ENCODE results near the gene USP17L20.
"Not testable (repeated sequence)": the region's sequence is repeated elsewhere in the genome, so short reads cannot be mapped to it uniquely, and the experiment has no call there.

Gene USP17L20, protein sequence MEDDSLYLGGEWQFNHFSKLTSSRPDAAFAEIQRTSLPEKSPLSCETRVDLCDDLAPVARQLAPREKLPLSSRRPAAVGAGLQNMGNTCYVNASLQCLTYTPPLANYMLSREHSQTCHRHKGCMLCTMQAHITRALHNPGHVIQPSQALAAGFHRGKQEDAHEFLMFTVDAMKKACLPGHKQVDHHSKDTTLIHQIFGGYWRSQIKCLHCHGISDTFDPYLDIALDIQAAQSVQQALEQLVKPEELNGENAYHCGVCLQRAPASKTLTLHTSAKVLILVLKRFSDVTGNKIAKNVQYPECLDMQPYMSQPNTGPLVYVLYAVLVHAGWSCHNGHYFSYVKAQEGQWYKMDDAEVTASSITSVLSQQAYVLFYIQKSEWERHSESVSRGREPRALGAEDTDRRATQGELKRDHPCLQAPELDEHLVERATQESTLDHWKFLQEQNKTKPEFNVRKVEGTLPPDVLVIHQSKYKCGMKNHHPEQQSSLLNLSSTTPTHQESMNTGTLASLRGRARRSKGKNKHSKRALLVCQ

DNA sequence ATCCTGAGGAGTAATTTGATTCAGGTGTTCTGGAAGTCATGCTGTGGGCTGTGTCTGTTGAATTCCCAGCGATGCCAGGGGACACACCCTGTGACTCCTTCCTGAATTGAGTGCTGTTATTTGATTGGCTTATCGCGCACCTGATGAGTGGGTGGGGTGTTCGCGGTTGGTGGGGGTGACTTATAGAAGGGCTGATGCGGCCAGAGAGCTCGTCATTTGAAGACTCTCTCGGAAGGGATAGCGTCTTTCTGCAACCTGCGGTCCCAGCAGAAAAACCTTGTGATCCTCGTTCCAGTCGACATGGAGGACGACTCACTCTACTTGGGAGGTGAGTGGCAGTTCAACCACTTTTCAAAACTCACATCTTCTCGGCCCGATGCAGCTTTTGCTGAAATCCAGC, at the start of gene USP17L20:
Gene USP17L20, plus strand, starts transcription at position 301 of the 400 bp plus-strand sequence. Its CDS starts 0 bp downstream, at position 301.
- in situ Hi-C loops (cut with MboI; ENCODE audit: low sequenced_read_pairs): not testable (repeated sequence)

DNA sequence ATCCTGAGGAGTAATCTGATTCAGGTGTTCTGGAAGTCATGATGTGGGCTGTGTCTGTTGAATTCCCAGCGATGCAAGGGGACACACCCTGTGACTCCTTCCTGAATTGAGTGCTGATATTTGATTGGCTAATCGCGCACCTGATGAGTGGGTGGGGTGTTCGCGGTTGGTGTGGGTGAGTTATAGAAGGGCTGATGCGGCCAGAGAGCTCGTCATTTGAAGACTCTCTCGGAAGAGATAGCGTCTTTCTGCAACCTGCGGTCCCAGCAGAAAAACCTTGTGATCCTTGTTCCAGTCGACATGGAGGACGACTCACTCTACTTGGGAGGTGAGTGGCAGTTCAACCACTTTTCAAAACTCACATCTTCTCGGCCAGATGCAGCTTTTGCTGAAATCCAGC, 47.6 kb upstream of the USP17L20 start, which contains the start of gene USP17L10:
Gene USP17L10, plus strand, starts transcription at position 301 of the 400 bp plus-strand sequence. Its CDS starts 0 bp downstream, at position 301.
- in situ Hi-C loops (cut with MboI; ENCODE audit: low sequenced_read_pairs): not testable (repeated sequence)

DNA sequence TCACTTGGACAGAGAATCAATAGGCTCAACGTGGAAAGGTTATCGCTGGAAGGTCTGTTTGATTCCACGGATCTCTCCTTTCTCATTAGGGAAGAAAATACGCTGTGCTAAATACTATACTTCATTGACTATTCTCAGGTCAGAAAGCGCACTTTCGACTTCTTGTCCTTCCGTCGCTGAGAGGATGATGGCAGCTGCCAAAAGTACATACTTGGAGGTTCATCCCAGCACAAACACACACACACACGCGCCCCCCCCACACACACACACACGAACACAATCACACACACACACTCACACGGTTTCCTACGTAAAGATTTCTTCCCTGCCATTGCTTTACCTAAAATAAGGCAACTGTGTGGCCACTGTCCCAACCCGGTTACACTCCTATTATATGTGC, 43.2 kb upstream of the USP17L20 start:
- in situ Hi-C loops (cut with MboI; ENCODE audit: low sequenced_read_pairs): not testable (repeated sequence)

DNA sequence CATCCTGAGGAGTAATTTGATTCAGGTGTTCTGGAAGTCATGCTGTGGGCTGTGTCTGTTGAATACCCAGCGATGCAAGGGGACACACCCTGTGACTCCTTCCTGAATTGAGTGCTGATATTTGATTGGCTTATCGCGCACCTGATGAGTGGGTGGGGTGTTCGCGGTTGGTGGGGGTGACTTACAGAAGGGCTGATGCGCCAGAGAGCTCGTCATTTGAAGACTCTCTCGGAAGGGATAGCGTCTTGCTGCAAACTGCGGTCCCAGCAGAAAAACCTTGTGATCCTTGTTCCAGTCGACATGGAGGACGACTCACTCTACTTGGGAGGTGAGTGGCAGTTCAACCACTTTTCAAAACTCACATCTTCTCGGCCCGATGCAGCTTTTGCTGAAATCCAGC, 42.8 kb upstream of the USP17L20 start, which contains the start of gene USP17L11:
Gene USP17L11, plus strand, starts transcription at position 301 of the 400 bp plus-strand sequence. Its CDS starts 0 bp downstream, at position 301.
- in situ Hi-C loops (cut with MboI; ENCODE audit: low sequenced_read_pairs): not testable (repeated sequence)

DNA sequence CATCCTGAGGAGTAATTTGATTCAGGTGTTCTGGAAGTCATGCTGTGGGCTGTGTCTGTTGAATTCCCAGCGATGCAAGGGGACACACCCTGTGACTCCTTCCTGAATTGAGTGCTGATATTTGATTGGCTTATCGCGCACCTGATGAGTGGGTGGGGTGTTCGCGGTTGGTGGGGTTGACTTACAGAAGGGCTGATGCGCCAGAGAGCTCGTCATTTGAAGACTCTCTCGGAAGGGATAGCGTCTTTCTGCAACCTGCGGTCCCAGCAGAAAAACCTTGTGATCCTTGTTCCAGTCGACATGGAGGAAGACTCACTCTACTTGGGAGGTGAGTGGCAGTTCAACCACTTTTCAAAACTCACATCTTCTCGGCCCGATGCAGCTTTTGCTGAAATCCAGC, 38.1 kb upstream of the USP17L20 start, which contains the start of gene USP17L12:
Gene USP17L12, plus strand, starts transcription at position 301 of the 400 bp plus-strand sequence. Its CDS starts 0 bp downstream, at position 301.
- in situ Hi-C loops (cut with MboI; ENCODE audit: low sequenced_read_pairs): not testable (repeated sequence)

DNA sequence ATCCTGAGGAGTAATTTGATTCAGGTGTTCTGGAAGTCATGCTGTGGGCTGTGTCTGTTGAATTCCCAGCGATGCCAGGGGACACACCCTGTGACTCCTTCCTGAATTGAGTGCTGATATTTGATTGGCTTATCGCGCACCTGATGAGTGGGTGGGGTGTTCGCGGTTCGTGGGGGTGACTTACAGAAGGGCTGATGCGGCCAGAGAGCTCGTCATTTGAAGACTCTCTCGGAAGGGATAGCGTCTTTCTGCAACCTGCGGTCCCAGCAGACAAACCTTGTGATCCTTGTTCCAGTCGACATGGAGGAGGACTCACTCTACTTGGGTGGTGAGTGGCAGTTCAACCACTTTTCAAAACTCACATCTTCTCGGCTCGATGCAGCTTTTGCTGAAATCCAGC, 33.3 kb upstream of the USP17L20 start, which contains the start of gene USP17L13:
Gene USP17L13, plus strand, starts transcription at position 301 of the 400 bp plus-strand sequence. Its CDS starts 0 bp downstream, at position 301.
- in situ Hi-C loops (cut with MboI; ENCODE audit: low sequenced_read_pairs): not testable (repeated sequence)

DNA sequence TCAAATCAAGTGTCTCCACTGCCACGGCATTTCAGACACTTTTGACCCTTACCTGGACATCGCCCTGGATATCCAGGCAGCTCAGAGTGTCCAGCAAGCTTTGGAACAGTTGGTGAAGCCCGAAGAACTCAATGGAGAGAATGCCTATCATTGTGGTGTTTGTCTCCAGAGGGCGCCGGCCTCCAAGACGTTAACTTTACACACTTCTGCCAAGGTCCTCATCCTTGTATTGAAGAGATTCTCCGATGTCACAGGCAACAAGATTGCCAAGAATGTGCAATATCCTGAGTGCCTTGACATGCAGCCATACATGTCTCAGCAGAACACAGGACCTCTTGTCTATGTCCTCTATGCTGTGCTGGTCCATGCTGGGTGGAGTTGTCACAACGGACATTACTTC, 27.7 kb upstream of the USP17L20 start:
- in situ Hi-C loops (cut with MboI; ENCODE audit: low sequenced_read_pairs): not testable (repeated sequence)

DNA sequence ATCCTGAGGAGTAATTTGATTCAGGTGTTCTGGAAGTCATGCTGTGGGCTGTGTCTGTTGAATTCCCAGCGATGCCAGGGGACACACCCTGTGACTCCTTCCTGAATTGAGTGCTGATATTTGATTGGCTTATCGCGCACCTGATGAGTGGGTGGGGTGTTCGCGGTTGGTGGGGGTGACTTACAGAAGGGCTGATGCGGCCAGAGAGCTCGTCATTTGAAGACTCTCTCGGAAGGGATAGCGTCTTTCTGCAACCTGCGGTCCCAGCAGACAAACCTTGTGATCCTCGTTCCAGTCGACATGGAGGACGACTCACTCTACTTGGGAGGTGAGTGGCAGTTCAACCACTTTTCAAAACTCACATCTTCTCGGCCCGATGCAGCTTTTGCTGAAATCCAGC, 23.8 kb upstream of the USP17L20 start, which contains the start of gene USP17L15:
Gene USP17L15, plus strand, starts transcription at position 301 of the 400 bp plus-strand sequence. Its CDS starts 0 bp downstream, at position 301.
- in situ Hi-C loops (cut with MboI; ENCODE audit: low sequenced_read_pairs): not testable (repeated sequence)

DNA sequence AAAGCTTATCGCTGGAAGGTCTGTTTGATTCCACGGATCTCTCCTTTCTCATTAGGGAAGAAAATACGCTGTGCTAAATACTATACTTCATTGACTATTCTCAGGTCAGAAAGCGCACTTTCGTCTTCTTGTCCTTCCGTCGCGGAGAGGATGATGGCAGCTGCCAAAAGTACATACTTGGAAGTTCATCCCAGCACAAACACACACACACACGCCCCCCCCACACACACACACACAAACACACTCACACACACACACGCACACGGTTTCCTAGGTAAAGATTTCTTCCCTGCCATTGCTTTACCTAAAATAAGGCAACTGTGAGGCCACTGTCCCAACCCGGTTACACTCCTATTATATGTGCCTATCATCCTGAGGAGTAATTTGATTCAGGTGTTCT, 19.5 kb upstream of the USP17L20 start:
- in situ Hi-C loops (cut with MboI; ENCODE audit: low sequenced_read_pairs): not testable (repeated sequence)

DNA sequence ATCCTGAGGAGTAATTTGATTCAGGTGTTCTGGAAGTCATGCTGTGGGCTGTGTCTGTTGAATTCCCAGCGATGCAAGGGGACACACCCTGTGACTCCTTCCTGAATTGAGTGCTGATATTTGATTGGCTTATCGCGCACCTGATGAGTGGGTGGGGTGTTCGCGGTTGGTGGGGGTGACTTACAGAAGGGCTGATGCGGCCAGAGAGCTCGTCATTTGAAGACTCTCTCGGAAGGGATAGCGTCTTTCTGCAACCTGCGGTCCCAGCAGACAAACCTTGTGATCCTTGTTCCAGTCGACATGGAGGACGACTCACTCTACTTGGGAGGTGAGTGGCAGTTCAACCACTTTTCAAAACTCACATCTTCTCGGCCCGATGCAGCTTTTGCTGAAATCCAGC, 14.3 kb upstream of the USP17L20 start, which contains the start of gene USP17L17:
Gene USP17L17, plus strand, starts transcription at position 301 of the 400 bp plus-strand sequence. Its CDS starts 0 bp downstream, at position 301.
- in situ Hi-C loops (cut with MboI; ENCODE audit: low sequenced_read_pairs): not testable (repeated sequence)

DNA sequence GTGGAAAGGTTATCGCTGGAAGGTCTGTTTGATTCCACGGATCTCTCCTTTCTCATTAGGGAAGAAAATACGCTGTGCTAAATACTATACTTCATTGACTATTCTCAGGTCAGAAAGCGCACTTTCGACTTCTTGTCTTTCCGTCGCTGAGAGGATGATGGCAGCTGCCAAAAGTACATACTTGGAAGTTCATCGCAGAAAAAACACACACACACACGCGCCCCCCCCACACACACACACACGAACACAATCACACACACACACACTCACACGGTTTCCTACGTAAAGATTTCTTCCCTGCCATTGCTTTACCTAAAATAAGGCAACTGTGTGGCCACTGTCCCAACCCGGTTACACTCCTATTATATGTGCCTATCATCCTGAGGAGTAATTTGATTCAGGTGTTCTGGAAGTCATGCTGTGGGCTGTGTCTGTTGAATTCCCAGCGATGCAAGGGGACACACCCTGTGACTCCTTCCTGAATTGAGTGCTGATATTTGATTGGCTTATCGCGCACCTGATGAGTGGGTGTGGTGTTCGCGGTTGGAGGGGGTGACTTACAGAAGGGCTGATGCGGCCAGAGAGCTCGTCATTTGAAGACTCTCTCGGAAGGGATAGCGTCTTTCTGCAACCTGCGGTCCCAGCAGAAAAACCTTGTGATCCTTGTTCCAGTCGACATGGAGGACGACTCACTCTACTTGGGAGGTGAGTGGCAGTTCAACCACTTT, 9.8 kb upstream of the USP17L20 start, which contains the start of gene USP17L18:
Gene USP17L18, plus strand, starts transcription at position 678 of the 728 bp plus-strand sequence. Its CDS starts 0 bp downstream, at position 678.
- in situ Hi-C loops (cut with MboI; ENCODE audit: low sequenced_read_pairs): not testable (repeated sequence)

DNA sequence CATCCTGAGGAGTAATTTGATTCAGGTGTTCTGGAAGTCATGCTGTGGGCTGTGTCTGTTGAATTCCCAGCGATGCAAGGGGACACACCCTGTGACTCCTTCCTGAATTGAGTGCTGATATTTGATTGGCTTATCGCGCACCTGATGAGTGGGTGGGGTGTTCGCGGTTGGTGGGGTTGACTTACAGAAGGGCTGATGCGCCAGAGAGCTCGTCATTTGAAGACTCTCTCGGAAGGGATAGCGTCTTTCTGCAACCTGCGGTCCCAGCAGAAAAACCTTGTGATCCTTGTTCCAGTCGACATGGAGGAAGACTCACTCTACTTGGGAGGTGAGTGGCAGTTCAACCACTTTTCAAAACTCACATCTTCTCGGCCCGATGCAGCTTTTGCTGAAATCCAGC, 4.8 kb upstream of the USP17L20 start, which contains the start of gene USP17L19:
Gene USP17L19, plus strand, starts transcription at position 301 of the 400 bp plus-strand sequence. Its CDS starts 0 bp downstream, at position 301.
- in situ Hi-C loops (cut with MboI; ENCODE audit: low sequenced_read_pairs): not testable (repeated sequence)

DNA sequence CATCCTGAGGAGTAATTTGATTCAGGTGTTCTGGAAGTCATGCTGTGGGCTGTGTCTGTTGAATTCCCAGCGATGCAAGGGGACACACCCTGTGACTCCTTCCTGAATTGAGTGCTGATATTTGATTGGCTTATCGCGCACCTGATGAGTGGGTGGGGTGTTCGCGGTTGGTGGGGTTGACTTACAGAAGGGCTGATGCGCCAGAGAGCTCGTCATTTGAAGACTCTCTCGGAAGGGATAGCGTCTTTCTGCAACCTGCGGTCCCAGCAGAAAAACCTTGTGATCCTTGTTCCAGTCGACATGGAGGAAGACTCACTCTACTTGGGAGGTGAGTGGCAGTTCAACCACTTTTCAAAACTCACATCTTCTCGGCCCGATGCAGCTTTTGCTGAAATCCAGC, 4.6 kb downstream of the USP17L20 start, which contains the start of gene USP17L21:
Gene USP17L21, plus strand, starts transcription at position 301 of the 400 bp plus-strand sequence. Its CDS starts 0 bp downstream, at position 301.
- in situ Hi-C loops (cut with MboI; ENCODE audit: low sequenced_read_pairs): not testable (repeated sequence)

DNA sequence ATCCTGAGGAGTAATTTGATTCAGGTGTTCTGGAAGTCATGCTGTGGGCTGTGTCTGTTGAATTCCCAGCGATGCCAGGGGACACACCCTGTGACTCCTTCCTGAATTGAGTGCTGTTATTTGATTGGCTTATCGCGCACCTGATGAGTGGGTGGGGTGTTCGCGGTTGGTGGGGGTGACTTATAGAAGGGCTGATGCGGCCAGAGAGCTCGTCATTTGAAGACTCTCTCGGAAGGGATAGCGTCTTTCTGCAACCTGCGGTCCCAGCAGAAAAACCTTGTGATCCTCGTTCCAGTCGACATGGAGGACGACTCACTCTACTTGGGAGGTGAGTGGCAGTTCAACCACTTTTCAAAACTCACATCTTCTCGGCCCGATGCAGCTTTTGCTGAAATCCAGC, 9.4 kb downstream of the USP17L20 start, which contains the start of gene USP17L22:
Gene USP17L22, plus strand, starts transcription at position 301 of the 400 bp plus-strand sequence. Its CDS starts 0 bp downstream, at position 301.
- in situ Hi-C loops (cut with MboI; ENCODE audit: low sequenced_read_pairs): not testable (repeated sequence)

DNA sequence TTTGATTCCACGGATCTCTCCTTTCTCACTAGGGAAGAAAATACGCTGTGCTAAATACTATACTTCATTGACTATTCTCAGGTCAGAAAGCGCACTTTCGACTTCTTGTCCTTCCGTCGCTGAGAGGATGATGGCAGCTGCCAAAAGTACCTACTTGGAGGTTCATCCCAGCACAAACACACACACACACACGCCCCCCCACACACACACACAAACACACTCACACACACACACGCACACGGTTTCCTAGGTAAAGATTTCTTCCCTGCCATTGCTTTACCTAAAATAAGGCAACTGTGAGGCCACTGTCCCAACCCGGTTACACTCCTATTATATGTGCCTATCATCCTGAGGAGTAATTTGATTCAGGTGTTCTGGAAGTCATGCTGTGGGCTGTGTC, 13.8 kb downstream of the USP17L20 start:
- in situ Hi-C loops (cut with MboI; ENCODE audit: low sequenced_read_pairs): not testable (repeated sequence)
